A549 (cell line): Measurements from ENCODE around the gene HEXIM2.

Experiments used
- CEBPB ChIP-seq, 2 experiments: fragments of >200 bp in 1 of 2; sonication (Bioruptor Twin) in 1 of 2; formaldehyde crosslinking in 1 of 2; IDR thresholded peaks; 2 replicates each; pipeline ENCODE4 v1.6.1; 2012 to 2016
- FOSL2 ChIP-seq, 2 experiments: fragments of 450-650 bp in 1 of 2; fragments of >200 bp in 1 of 2; sonication (Bioruptor Twin) in 1 of 2; formaldehyde crosslinking; IDR thresholded peaks; 2 replicates each; pipeline versions ENCODE4 v1.5.0 to v1.6.1; 2016 to 2020; ENCODE audit warnings: mild to moderate bottlenecking in 1 of 2, moderate library complexity in 1 of 2
- MAZ ChIP-seq: fragments of 150-350 bp; IDR thresholded peaks from 2 replicates; pipeline ENCODE4 v1.6.1; 2014; ENCODE audit warnings: antibody characterized with exemption, low read depth, low read length, borderline replicate concordance
- POLR2A ChIP-seq: IDR thresholded peaks from 2 replicates; pipeline ENCODE4 v1.6.1; 2012; ENCODE audit warnings: mild to moderate bottlenecking, low read length
- POLR2AphosphoS2 ChIP-seq: conservative IDR thresholded peaks from 2 replicates; pipeline ENCODE4 v1.6.1; 2012; ENCODE audit warnings: low read length, improper control_type of control experiment, inconsistent platforms
- TF ChIP-seq, protein P1 (sequence below): fragments of >200 bp; sonication (Bioruptor Twin); formaldehyde crosslinking; IDR thresholded peaks from 3 replicates; pipeline ENCODE4 v1.5.1; 2016

DNA sequence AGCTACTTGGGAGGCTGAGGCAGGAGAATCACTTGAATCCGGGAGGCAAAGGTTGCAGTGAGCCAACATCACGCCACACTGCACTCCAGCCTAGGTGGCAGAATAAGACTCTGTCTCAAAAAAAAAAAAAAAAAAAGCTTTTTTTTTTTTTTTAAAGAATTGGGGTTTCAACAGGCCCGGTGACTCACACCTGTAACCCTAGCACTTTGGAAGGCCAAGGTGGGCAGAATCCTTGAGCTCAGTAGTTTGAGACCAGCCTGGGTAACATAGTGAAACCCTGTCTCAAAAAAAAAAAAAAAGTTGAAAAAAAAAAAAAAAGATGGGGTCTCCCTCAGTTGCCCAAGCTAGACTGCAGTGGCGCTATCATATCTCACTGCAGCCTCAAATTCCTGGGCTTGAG, 6.6 kb upstream of the HEXIM2 start:
- TF ChIP-seq, protein P1, sequence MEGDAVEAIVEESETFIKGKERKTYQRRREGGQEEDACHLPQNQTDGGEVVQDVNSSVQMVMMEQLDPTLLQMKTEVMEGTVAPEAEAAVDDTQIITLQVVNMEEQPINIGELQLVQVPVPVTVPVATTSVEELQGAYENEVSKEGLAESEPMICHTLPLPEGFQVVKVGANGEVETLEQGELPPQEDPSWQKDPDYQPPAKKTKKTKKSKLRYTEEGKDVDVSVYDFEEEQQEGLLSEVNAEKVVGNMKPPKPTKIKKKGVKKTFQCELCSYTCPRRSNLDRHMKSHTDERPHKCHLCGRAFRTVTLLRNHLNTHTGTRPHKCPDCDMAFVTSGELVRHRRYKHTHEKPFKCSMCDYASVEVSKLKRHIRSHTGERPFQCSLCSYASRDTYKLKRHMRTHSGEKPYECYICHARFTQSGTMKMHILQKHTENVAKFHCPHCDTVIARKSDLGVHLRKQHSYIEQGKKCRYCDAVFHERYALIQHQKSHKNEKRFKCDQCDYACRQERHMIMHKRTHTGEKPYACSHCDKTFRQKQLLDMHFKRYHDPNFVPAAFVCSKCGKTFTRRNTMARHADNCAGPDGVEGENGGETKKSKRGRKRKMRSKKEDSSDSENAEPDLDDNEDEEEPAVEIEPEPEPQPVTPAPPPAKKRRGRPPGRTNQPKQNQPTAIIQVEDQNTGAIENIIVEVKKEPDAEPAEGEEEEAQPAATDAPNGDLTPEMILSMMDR = no peak
- TF ChIP-seq POLR2AphosphoS2 (no peak), MAZ (no peak), POLR2A (no peak), CEBPB (IDR thresholded peaks at IDR 0.05) (no peak), FOSL2 (IDR thresholded peaks at IDR 0.05) (no peak), FOSL2 (CRISPR knock-in tag; IDR thresholded peaks at IDR 0.05) (no peak)
